ENCODE measurements around the gene TLE7.

DNA sequence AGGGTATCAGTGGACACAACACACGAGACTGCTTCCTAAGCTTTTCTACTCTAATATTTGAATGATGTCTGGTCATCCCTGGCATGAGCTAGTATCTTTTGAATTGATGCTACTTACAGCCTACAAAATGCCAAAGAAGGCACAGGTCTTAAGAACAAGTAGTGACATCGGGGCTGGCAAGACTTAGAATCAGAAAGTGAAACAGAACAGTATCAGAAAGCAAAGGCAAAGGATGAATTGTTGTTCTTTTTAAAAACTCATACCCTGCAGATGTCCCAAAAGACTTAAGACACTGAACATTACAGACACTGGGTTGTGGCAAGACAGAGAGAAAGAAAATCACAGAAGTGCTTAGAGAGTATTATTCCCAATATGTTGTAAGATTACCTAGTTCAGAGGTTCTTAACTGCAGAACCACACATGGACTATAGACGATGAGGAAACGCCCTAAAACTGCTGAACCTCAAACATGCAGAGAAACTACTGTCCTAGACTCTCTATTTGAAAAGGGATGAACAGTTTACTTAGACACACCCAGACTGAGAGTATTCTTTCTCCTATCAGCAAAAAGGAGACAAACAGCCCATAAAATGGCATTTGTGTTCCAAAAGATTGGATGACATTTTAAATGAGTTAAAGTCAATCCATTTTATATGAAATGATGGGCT lies 34.7 kb upstream of the TLE7 start:
- TF ChIP-seq, protein P1, sequence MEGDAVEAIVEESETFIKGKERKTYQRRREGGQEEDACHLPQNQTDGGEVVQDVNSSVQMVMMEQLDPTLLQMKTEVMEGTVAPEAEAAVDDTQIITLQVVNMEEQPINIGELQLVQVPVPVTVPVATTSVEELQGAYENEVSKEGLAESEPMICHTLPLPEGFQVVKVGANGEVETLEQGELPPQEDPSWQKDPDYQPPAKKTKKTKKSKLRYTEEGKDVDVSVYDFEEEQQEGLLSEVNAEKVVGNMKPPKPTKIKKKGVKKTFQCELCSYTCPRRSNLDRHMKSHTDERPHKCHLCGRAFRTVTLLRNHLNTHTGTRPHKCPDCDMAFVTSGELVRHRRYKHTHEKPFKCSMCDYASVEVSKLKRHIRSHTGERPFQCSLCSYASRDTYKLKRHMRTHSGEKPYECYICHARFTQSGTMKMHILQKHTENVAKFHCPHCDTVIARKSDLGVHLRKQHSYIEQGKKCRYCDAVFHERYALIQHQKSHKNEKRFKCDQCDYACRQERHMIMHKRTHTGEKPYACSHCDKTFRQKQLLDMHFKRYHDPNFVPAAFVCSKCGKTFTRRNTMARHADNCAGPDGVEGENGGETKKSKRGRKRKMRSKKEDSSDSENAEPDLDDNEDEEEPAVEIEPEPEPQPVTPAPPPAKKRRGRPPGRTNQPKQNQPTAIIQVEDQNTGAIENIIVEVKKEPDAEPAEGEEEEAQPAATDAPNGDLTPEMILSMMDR (IDR thresholded peaks at IDR 0.05; ENCODE audit: control extremely low read depth in 1 of 3, insufficient read depth in 1 of 3, low read depth in 1 of 3, low read length in 3 of 3) = no peak
- no peak for TF ChIP-seq POLR2A (IDR thresholded peaks at IDR 0.05; ENCODE audit: control extremely low read depth in 1 of 2, low read depth in 2 of 2, low read length in 2 of 2)
- TF ChIP-seq RAD21 (IDR thresholded peaks at IDR 0.05 in 1 of 2, conservative IDR thresholded peaks at IDR 0.05 in 1 of 2; ENCODE audit: low read depth in 2 of 2, low read length in 2 of 2) = no peak
- no peak for TF ChIP-seq NRF1 (IDR thresholded peaks at IDR 0.05; ENCODE audit: low read depth, low read length)
- no peak for TF ChIP-seq YY1 (IDR thresholded peaks at IDR 0.05; ENCODE audit: low read depth, low read length)
- TF ChIP-seq ASH2L (IDR thresholded peaks at IDR 0.05; ENCODE audit: low read length) = no peak
- no peak for TF ChIP-seq CEBPB (IDR thresholded peaks at IDR 0.05; ENCODE audit: low read depth, low read length)
- TF ChIP-seq, protein P2, sequence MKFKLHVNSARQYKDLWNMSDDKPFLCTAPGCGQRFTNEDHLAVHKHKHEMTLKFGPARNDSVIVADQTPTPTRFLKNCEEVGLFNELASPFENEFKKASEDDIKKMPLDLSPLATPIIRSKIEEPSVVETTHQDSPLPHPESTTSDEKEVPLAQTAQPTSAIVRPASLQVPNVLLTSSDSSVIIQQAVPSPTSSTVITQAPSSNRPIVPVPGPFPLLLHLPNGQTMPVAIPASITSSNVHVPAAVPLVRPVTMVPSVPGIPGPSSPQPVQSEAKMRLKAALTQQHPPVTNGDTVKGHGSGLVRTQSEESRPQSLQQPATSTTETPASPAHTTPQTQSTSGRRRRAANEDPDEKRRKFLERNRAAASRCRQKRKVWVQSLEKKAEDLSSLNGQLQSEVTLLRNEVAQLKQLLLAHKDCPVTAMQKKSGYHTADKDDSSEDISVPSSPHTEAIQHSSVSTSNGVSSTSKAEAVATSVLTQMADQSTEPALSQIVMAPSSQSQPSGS (IDR thresholded peaks at IDR 0.05; ENCODE audit: low read length) = no peak
- no peak for TF ChIP-seq RFX5 (IDR thresholded peaks at IDR 0.05; ENCODE audit: borderline replicate concordance, low read depth, low read length)
- TF ChIP-seq EP300 (IDR thresholded peaks at IDR 0.05; ENCODE audit: borderline replicate concordance in 1 of 2, low read depth in 2 of 2, low read length in 2 of 2) = no peak
- TF ChIP-seq CREB1 (IDR thresholded peaks at IDR 0.05) = no peak
- no peak for TF ChIP-seq RXRA (IDR thresholded peaks at IDR 0.05; ENCODE audit: insufficient read depth, low read depth, low read length)
- no peak for TF ChIP-seq NANOG (IDR thresholded peaks at IDR 0.05; ENCODE audit: insufficient read depth, low read depth, low read length, poor library complexity, severe bottlenecking)
